ENCODE measurements around the gene DDR2.
A peak's percentile ranks its signal among the peaks of the same experiment; 100 is the strongest.
"Not testable (repeated sequence)": the region's sequence is repeated elsewhere in the genome, so short reads cannot be mapped to it uniquely, and the experiment has no call there.

The DDR2 gene

GRCh38 chr1:162788783-162789182 lies 156.5 kb downstream of the DDR2 start:
- DNase-seq = not testable (repeated sequence)

- DNase-seq = peak; percentile 87 to 95
Measured at GRCh38 chr1:162790303-162790984, 158.2 kb downstream of the DDR2 start, which contains the start of gene HSD17B7. Gene HSD17B7, plus strand, starts transcription at chr1:162790702. Its CDS starts 99 bp downstream, at chr1:162790801.

GRCh38 chr1:162790985-162791357 lies 158.7 kb downstream of the DDR2 start:
- peak; percentile 23 to 68 for DNase-seq

- DNase-seq = not testable (repeated sequence)
Measured at GRCh38 chr1:162794284-162794683, 162.0 kb downstream of the DDR2 start.

DNA sequence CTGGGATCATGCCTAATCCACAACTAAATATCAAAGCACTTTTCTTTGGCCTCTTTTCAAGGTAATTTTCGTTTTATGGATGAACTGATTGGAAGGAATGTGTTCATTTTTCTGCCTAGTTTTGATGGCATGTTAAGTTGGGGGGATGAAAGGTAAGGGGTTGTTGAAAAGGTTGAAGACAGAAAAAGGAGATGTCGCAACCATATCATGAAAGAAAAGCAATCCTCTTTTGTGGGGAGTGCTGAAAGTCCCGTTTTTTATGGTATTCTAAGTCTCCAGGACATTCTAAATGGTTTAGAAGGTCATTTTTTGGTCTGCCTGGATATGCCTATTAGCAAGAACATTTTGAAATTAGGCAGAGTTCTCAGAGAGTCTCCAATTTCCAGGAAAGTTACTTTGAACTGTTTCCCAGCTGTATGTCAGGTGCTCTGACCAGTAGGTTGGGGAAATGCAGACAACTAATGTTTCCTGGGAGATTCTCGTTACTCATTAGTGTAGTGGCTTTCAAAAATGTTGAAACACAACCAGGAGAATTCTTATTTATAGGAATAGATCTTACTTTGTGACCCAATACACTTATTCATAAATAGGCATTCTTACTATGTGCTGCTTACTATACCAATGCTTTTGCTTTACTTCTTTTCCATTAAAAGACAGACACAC lies 164.5 kb downstream of the DDR2 start:
- DNase-seq = not testable (repeated sequence)

DNA sequence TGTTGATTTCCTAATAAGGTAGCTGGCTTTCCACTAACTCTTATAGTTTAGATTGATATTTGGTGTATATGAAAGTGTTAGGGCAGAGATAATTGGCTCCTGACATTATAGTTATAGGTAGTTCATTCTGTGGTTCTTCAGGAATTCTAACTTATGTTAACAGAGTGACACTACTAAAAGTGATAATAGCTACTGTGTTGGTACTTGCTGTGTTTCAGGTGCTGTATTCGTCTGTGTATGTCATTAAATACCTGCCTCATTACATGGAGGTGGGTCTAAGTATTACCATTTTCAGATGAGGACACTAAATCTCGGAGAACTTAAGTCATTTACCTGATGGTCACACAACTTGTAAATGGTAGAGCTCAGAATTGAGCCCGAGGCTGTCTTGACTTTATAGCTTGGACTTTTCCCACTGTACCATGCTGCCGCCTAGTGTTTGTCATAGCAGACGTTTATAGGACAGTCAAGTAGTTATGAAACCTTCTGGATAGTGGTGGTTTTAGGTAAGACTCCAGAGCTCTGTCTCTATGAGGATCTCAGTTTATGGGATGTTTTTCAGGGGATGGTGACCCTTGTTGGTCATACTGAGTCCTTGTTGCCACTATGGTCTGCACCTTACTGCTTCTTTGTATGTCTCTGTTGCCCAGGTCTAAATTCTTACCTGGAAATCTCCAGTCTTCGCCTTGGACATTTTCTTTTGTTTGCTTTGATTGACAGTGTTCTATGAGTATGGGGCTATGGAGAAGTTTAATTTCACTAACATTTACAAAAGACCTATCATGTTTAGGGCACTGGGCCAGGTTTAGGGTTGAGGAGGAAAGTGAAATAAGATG lies 167.9 kb downstream of the DDR2 start:
- DNase-seq = peak; percentile 53 to 63

GRCh38 chr1:162807503-162807902 lies 175.2 kb downstream of the DDR2 start:
- DNase-seq = not testable (repeated sequence)

GRCh38 chr1:162812357-162812756 lies 180.1 kb downstream of the DDR2 start:
- DNase-seq = not testable (repeated sequence)

DNA sequence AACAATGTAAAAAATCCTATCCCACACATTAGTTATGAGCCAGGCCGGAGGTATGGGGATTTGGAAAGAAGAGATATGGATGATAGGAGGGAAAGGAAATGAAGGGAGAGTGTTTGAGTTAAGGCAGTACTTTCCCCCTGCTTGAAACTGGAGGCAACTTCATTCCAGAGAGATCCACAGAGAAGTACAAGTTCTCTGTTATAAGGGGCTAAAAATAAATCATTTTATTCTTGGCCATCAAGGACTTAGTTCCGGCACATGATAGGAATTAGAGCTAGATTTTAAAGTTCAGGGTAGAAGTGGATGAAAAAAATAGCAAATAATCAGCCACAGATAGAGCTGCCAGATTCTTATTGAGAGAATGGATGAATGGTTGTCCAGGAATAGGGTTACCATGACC lies 185.9 kb downstream of the DDR2 start:
- not testable (repeated sequence) for DNase-seq

- not testable (repeated sequence) for DNase-seq
Measured at GRCh38 chr1:162818666-162819065, 186.4 kb downstream of the DDR2 start.

GRCh38 chr1:162822391-162823200 lies 190.3 kb downstream of the DDR2 start:
- peak; percentile 71 to 81 for DNase-seq

GRCh38 chr1:162823231-162823630 lies 191.0 kb downstream of the DDR2 start:
- no peak for DNase-seq

- no peak for DNase-seq
Measured at GRCh38 chr1:162823771-162824525, 191.7 kb downstream of the DDR2 start.

- DNase-seq = no peak
Measured at GRCh38 chr1:162829268-162829667, 197.0 kb downstream of the DDR2 start.

DNA sequence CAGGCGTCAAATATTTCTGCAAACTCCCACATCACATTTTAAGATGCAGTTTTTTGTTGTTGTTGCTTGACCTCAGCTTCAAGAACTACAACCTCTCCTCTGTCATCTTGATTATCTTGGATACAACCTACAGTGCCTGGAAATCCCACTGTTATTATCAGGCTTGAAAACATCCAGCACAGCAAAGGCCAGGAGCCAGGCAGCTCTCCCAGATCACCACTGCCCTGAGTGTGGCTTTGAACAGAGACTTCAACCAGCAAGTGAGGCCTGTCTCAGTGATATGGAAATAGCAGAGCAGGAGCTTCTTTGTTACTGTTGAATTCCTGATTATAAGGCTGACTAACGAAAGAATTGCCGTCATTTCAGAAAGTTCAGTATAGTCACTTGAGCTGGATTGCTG lies 200.2 kb downstream of the DDR2 start:
- DNase-seq = no peak

DNA sequence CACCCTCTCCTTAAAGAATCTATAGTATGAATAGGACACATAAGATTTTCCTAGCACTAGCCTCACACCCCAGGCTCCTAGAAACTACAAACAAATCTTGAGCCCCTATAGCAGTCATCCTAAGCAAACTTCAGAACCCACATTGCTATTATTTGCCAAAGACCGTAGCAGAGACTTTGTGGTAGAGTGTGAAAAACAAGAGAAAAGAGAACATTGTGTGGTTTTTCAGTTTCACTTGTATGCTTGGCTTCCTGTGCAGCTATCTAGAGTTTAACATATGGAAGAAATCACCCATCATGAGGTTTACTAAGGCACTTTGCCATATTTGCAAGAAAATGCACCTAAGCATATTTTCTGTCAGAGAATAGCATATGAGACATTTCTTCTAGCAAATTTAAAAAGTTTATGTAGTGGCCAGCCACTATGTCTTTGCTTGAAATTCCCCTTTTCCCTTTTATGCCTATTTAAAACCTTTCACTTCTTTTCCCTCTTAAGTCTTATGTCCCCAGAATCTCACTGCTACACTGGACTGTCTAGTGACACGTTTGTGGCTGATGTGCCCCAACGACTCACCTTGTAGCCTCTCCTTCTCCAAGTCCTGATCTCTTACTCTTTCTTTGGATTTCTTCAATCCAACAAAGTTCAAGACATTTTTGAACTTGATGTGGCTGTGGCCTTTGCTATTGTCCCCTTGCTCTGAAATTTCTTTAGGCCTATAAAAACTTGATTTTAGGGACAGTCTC lies 203.1 kb downstream of the DDR2 start:
- DNase-seq = no peak

All from NCI-H2081 (cell line).